Measurements from ENCODE around the gene DCAF10.
"Not testable (repeated sequence)": the region's sequence is repeated elsewhere in the genome, so short reads cannot be mapped to it uniquely, and the experiment has no call there.

DCAF10 gene

GRCh38 chr9:37876376-37876775 is 75.8 kb downstream of the DCAF10 start:
- H3K27ac ChIP-seq = no peak overlapping the region
- no peak for TF ChIP-seq CTCF (conservative IDR thresholded peaks at IDR 0.05)

- TF ChIP-seq CTCF (conservative IDR thresholded peaks at IDR 0.05) = no peak
- no peak overlapping the region for H3K27ac ChIP-seq
Observed at GRCh38 chr9:37880916-37881479, 80.4 kb downstream of the DCAF10 start.

- H3K27ac ChIP-seq = not testable (repeated sequence)
Observed at GRCh38 chr9:37887977-37888583, 87.5 kb downstream of the DCAF10 start.

- no peak for TF ChIP-seq CTCF (conservative IDR thresholded peaks at IDR 0.05)
- H3K27ac ChIP-seq = no peak overlapping the region
Observed at GRCh38 chr9:37889536-37889935, 88.9 kb downstream of the DCAF10 start.

GRCh38 chr9:37891042-37891441 is 90.4 kb downstream of the DCAF10 start:
- not testable (repeated sequence) for H3K27ac ChIP-seq

GRCh38 chr9:37892063-37892462 is 91.5 kb downstream of the DCAF10 start:
- no peak overlapping the region for H3K27ac ChIP-seq
- TF ChIP-seq CTCF (conservative IDR thresholded peaks at IDR 0.05) = no peak

- no peak overlapping the region for H3K27ac ChIP-seq
- TF ChIP-seq CTCF (conservative IDR thresholded peaks at IDR 0.05) = no peak
Observed at GRCh38 chr9:37897665-37898064, 97.1 kb downstream of the DCAF10 start.

GRCh38 chr9:37899041-37899440 is 98.4 kb downstream of the DCAF10 start:
- no peak for TF ChIP-seq CTCF (conservative IDR thresholded peaks at IDR 0.05)
- no peak overlapping the region for H3K27ac ChIP-seq
